ENCODE data around the gene HOXC13.

Gene HOXC13

GRCh38 chr12:53990311-53991076 is 51.9 kb downstream of the HOXC13 start:
- H3K4me3 ChIP-seq (ENCODE audit: low read depth in 1 of 2, low read length in 1 of 2): no peak overlapping the region
- H3K36me3 ChIP-seq: no peaks in the 10 kb centered on the region
- no peak overlapping the region for H3K27ac ChIP-seq
- no peak for TF ChIP-seq CTCF (IDR thresholded peaks at IDR 0.05)
- H3K4me1 ChIP-seq (ENCODE audit: control insufficient read depth in 1 of 2, insufficient read depth in 1 of 2, low read depth in 1 of 2, low read length in 1 of 2): peaks cover 13 to 19% of the 10 kb centered on the region in 2 experiments
- peaks cover 100% of the 10 kb centered on the region for H3K27me3 ChIP-seq
- H3K9me3 ChIP-seq: no peaks in the 10 kb centered on the region

- H3K27me3 ChIP-seq: peaks cover 100% of the 10 kb centered on the region
- no peak overlapping the region for H3K27ac ChIP-seq
- H3K4me3 ChIP-seq (ENCODE audit: low read depth in 1 of 2, low read length in 1 of 2): no peak overlapping the region
- no peaks in the 10 kb centered on the region for H3K9me3 ChIP-seq
- H3K36me3 ChIP-seq: no peaks in the 10 kb centered on the region
- H3K4me1 ChIP-seq (ENCODE audit: control insufficient read depth in 1 of 2, insufficient read depth in 1 of 2, low read depth in 1 of 2, low read length in 1 of 2): peaks cover 12 to 19% of the 10 kb centered on the region in 2 experiments
- no peak for TF ChIP-seq CTCF (IDR thresholded peaks at IDR 0.05)
These were observed 52.4 kb downstream of the HOXC13 start for GRCh38 chr12:53991077-53991460.

GRCh38 chr12:53992377-53992889 is 53.8 kb downstream of the HOXC13 start:
- H3K4me3 ChIP-seq (ENCODE audit: low read depth in 1 of 2, low read length in 1 of 2): no peak overlapping the region
- H3K9me3 ChIP-seq: no peaks in the 10 kb centered on the region
- H3K36me3 ChIP-seq: no peaks in the 10 kb centered on the region
- H3K27ac ChIP-seq: no peak overlapping the region
- no peak for TF ChIP-seq CTCF (IDR thresholded peaks at IDR 0.05)
- peaks cover 100% of the 10 kb centered on the region for H3K27me3 ChIP-seq
- peaks cover 15 to 19% of the 10 kb centered on the region in 2 experiments for H3K4me1 ChIP-seq (ENCODE audit: control insufficient read depth in 1 of 2, insufficient read depth in 1 of 2, low read depth in 1 of 2, low read length in 1 of 2)

- H3K4me3 ChIP-seq (ENCODE audit: low read depth in 1 of 2, low read length in 1 of 2): no peak overlapping the region
- TF ChIP-seq CTCF (IDR thresholded peaks at IDR 0.05): no peak
- H3K27me3 ChIP-seq: peaks cover 100% of the 10 kb centered on the region
- H3K27ac ChIP-seq: no peak overlapping the region
- no peaks in the 10 kb centered on the region for H3K36me3 ChIP-seq
- no peaks in the 10 kb centered on the region for H3K9me3 ChIP-seq
- peaks cover 15 to 19% of the 10 kb centered on the region in 2 experiments for H3K4me1 ChIP-seq (ENCODE audit: control insufficient read depth in 1 of 2, insufficient read depth in 1 of 2, low read depth in 1 of 2, low read length in 1 of 2)
These were observed 54.8 kb downstream of the HOXC13 start for GRCh38 chr12:53993162-53994008.

- peaks cover 100% of the 10 kb centered on the region for H3K27me3 ChIP-seq
- H3K4me3 ChIP-seq (ENCODE audit: low read depth in 1 of 2, low read length in 1 of 2): no peak overlapping the region
- no peak overlapping the region for H3K27ac ChIP-seq
- H3K9me3 ChIP-seq: no peaks in the 10 kb centered on the region
- no peaks in the 10 kb centered on the region for H3K36me3 ChIP-seq
- H3K4me1 ChIP-seq (ENCODE audit: control insufficient read depth in 1 of 2, insufficient read depth in 1 of 2, low read depth in 1 of 2, low read length in 1 of 2): peaks cover 15 to 19% of the 10 kb centered on the region in 2 experiments
- no peak for TF ChIP-seq CTCF (IDR thresholded peaks at IDR 0.05)
These were observed 55.3 kb downstream of the HOXC13 start for GRCh38 chr12:53994009-53994263.
